NCI-H524 treated with DMSO at 0.1 percent for 48 hours (cell line): ENCODE measurements around the gene PXMP2.
"Not testable (repeated sequence)": the region's sequence is repeated elsewhere in the genome, so short reads cannot be mapped to it uniquely, and the experiment has no call there.

Source experiments
- DNase-seq: peaks from one replicate; lab custom pipeline; 2025; lab: John Stamatoyannopoulos, UW

PXMP2 gene

GRCh38 chr12:132660052-132660451 is 27.3 kb upstream of the PXMP2 start:
- DNase-seq: no peak

GRCh38 chr12:132660996-132661395 is 26.4 kb upstream of the PXMP2 start:
- DNase-seq: no peak

GRCh38 chr12:132661972-132662371 is 25.4 kb upstream of the PXMP2 start:
- DNase-seq: no peak

- no peak for DNase-seq
These were observed 24.3 kb upstream of the PXMP2 start for GRCh38 chr12:132662901-132663755.

GRCh38 chr12:132664206-132665148 is 22.9 kb upstream of the PXMP2 start:
- no peak for DNase-seq

- DNase-seq: no peak
These were observed 22.3 kb upstream of the PXMP2 start for GRCh38 chr12:132665149-132665491.

GRCh38 chr12:132665794-132666193 is 21.6 kb upstream of the PXMP2 start:
- DNase-seq: no peak

- DNase-seq: no peak
These were observed 18.9 kb upstream of the PXMP2 start for GRCh38 chr12:132668191-132669088.

- no peak for DNase-seq
These were observed 18.1 kb upstream of the PXMP2 start for GRCh38 chr12:132669166-132669879.

- no peak for DNase-seq
These were observed 15.3 kb upstream of the PXMP2 start for GRCh38 chr12:132672116-132672515.

- DNase-seq: no peak
These were observed 14.7 kb upstream of the PXMP2 start for GRCh38 chr12:132672678-132673077.

- no peak for DNase-seq
These were observed 13.9 kb upstream of the PXMP2 start for GRCh38 chr12:132673288-132674179.

GRCh38 chr12:132674561-132674960 is 12.8 kb upstream of the PXMP2 start:
- DNase-seq: no peak

GRCh38 chr12:132675757-132676432 is 11.5 kb upstream of the PXMP2 start:
- DNase-seq: no peak

- DNase-seq: no peak
These were observed 9.9 kb upstream of the PXMP2 start for GRCh38 chr12:132677492-132677891.

- no peak for DNase-seq
These were observed 2.0 kb upstream of the PXMP2 start for GRCh38 chr12:132685400-132685799.

GRCh38 chr12:132686825-132687210 is 569 bp upstream of the PXMP2 start:
- no peak for DNase-seq

GRCh38 chr12:132689227-132689626 is 1.8 kb downstream of the PXMP2 start:
- no peak for DNase-seq

- no peak for DNase-seq
These were observed 2.7 kb downstream of the PXMP2 start for GRCh38 chr12:132690112-132690511.

GRCh38 chr12:132692030-132692429 is 4.6 kb downstream of the PXMP2 start:
- DNase-seq: not testable (repeated sequence)
